Esophagus squamous epithelium (tissue), 4 donors: ENCODE measurements around the gene C16orf86.

Experiments
- POLR2A ChIP-seq, 4 donors: fragments of 450-650 bp; IDR thresholded peaks; one replicate each; pipeline ENCODE4 v1.6.1; 2017; ENCODE audit warnings: antibody characterized with exemption in 4 of 4, mild to moderate bottlenecking in 4 of 4, moderate library complexity in 3 of 4
- TF ChIP-seq, protein P1 (sequence below), 6 experiments: fragments of 450-650 bp in 4 of 6; fragments of 200-600 bp in 2 of 6; sonication (generic) in 2 of 6; IDR thresholded peaks; one replicate each; pipeline ENCODE4 v1.5.1; 2016 to 2019; ENCODE audit warnings: antibody characterized with exemption in 6 of 6, mild to moderate bottlenecking in 4 of 6, moderate library complexity in 4 of 6

DNA sequence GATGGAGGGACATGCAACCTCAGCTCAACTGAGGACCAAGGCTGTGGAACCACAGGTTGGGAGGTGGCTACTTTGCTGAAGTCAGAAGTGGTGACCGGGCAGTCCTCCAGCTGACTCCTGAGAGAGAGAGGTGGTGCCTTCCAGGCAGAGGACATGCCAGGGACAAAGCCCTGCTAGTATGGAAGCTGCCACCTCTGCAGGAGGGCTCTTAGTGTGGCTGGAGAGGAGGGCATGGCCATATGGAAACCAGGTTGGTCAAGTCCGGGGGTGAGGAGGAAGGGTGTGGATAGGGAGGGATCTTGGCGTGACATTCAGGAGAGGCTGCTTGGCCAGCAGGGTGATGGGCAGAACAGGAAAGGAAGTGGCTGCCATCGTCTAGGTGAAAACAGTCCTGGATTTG is 5.7 kb downstream of the C16orf86 start:
- TF ChIP-seq, protein P1, sequence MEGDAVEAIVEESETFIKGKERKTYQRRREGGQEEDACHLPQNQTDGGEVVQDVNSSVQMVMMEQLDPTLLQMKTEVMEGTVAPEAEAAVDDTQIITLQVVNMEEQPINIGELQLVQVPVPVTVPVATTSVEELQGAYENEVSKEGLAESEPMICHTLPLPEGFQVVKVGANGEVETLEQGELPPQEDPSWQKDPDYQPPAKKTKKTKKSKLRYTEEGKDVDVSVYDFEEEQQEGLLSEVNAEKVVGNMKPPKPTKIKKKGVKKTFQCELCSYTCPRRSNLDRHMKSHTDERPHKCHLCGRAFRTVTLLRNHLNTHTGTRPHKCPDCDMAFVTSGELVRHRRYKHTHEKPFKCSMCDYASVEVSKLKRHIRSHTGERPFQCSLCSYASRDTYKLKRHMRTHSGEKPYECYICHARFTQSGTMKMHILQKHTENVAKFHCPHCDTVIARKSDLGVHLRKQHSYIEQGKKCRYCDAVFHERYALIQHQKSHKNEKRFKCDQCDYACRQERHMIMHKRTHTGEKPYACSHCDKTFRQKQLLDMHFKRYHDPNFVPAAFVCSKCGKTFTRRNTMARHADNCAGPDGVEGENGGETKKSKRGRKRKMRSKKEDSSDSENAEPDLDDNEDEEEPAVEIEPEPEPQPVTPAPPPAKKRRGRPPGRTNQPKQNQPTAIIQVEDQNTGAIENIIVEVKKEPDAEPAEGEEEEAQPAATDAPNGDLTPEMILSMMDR (IDR thresholded peaks at IDR 0.05): no peak
- TF ChIP-seq POLR2A (IDR thresholded peaks at IDR 0.05): no peak
